Kasumi-1 (cell line): Measurements from ENCODE around the gene GANC.
"Not testable (repeated sequence)": the region's sequence is repeated elsewhere in the genome, so short reads cannot be mapped to it uniquely, and the experiment has no call there.

Experiments used
- DNase-seq, 2 experiments: peaks; one replicate each; lab custom pipeline; 2025; lab: John Stamatoyannopoulos, UW

Gene GANC

GRCh38 chr15:42272939-42273899 is at the start of gene GANC, which contains the start of gene TMEM87A:
Gene GANC, plus strand, starts transcription at chr15:42273201. Its CDS starts 1,281 bp downstream, at chr15:42274482.
Gene TMEM87A, minus strand, starts transcription at chr15:42273433. Its CDS starts 35 bp downstream, at chr15:42273398.
- peak; percentile 86 to 88 for DNase-seq

DNA sequence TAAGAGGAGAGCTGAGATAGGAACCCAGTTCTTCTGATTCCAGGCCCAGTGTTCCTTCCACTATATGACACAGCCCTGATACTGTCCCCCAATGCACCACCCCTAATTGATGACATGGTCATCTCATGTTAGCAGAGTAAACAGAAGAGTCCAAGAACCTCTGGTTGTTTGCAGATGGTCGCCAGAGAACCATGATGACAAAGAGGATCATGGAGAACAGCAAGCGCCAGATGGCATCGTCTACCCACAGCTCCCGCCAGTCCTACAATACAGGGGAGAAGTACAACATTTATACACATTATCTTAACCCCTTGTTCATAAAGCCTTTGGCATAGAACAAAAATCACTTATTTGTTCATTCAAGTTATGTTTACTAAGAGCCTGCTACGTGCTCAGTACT is 46.4 kb upstream of the GANC start:
- no peak for DNase-seq

DNA sequence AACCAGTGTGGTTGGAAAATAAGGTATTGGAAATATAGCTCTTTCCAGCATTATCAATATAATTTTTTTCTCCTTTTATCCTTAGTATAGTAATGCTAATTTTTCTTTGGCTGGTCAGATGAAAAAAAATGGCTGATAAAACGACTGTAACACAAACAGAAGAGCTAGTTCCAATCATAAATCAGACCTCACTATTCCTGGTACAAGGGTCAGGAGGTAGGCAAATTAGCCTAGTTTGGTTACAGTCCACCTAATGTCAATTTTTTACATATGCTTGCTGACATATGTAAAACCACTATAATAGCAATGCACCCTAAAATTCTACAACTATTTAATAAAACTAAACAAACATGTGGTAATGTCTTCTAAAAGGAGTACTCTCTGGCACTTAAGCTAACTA is 45.0 kb upstream of the GANC start:
- DNase-seq = no peak

DNA sequence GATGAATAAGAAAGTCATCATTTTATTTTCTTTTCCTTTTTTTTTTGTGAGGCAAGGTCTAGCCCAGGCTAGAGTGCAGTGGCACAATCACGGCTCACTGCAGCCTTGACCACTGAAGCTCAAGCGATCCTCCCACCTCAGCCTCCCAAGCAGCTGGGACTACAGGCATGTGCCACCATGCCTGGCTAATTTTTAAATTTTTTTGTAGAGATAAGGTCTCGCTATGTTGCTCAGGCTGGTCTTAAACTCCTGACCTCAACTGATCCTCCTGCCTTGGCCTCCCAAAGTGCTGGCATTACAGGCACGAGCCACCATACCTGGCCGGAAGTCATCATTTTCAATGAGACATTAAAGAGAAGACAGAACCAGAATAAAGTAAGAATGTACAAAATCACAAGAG is 44.0 kb upstream of the GANC start:
- DNase-seq = not testable (repeated sequence)

DNA sequence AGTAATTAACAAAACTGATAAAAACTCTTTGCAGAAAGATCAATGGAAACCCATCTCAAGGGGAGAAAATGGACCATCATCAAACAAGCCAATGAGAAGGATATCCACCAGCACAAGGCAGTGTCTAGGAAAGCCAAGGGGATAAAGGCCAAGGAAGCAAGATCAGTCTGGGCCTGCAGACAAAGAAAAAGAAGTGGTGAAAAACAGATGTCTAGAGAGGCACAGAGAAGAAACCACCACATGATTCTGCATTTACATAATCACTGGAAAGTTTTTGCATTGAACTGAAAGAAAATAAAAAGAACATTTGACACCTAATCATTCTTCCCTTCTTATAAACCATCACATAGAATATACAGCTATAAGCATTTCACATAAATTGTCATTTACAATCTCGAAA is 41.9 kb upstream of the GANC start:
- no peak for DNase-seq

- no peak for DNase-seq
Measured at GRCh38 chr15:42232606-42233005, 40.4 kb upstream of the GANC start.

- peak in 1 of 2 experiments; percentile 2 for DNase-seq
Measured at GRCh38 chr15:42233107-42233506, 39.9 kb upstream of the GANC start.

- DNase-seq = no peak
Measured at GRCh38 chr15:42239528-42240182, 33.3 kb upstream of the GANC start.

DNA sequence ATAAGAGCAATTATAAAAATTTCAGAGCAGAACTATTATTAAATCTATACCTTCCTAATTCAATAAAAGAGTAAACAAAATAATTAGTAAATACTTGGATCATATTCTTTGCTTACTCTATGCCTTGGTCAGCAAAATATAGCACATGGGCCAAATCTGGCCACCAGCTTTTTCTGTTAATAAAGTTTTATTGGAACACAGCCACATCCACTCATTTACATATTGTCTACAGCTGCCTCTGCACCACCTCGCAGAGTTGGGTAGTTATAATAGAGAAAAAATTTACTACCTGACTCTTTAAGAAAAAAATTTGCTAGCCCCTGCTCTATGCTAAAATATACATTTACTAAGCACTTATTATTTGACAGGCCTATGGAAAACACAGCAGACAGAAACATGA is 32.2 kb upstream of the GANC start:
- DNase-seq = no peak

- DNase-seq = no peak
Measured at GRCh38 chr15:42253300-42253699, 19.7 kb upstream of the GANC start.

DNA sequence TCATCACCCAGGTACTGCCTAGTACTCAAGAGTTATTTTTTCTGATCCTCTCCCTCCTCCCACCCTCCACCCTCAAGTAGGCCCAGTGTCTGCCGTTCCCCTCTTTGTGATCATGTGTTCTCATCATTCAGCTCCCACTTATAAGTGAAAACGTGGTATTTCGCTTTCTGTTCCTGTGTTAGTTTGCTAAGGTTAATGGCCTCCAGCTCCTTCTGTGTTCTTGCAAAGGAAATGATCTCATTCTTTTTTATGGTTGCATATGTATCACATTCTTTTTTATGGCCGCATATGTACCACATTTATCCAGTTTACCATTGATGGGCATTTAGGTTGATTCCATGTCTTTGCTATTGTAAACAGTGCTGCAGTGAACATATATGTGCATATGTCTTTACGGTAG is 8.2 kb upstream of the GANC start:
- DNase-seq = no peak

GRCh38 chr15:42267286-42267685 is 5.7 kb upstream of the GANC start:
- no peak for DNase-seq

DNA sequence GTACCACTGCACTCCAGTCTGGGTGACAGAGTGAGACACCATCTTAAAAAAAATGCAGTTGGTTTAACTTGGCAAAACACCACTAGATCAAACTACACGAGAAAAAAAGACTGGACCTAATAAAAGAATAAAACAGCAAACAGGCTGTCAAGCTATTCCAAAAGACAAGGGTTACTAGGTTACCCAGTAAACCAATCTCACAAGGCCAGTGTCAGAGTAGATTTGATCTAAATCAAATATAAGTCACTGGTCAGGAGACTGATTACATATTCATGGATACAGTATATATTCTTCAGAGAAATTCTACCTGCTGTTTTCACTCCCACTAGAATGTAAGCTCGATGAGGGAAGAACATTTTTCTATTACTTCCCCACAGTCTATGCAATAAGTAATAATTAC is 2.5 kb upstream of the GANC start:
- no peak for DNase-seq

- no peak for DNase-seq
Measured at GRCh38 chr15:42270996-42271395, 2.0 kb upstream of the GANC start.

DNA sequence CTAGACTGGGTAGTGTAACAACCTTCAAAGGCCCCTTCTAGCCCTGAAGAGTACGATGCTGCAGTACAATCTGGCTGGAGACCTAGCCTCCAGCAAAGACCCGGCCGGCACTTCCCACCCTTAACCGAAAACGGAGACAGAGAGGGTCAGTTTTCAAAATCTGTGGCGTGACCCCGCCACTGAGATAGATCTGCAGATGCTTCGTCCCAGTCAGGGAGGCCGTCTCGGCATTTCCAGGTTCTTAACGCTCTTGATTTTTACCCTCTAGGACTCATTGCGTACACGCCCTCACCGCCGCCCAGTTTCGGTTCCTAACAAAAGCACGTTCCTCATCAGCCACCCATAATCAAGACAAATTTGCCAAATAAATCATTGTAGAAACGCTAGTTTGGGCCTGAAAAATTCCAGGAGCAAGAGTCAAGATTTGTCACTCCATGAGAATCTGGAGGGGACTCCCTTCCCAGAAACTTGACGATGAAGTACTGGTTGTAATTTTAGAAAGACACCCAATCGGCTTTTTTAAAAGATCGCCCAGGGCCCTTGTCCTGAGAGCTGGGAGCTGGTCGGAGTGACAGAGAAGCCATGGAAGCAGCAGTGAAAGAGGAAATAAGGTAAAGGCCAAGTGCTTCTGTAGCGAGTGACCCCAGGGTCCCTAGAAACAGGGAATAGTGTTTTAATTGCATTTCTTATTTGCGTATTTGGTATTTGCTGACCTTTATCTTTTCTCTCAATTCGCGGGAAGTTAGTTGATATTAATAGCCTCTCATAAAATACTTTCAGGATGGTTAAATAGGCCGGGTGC is 1.1 kb downstream of the GANC start:
- peak; percentile 17 to 18 for DNase-seq

GRCh38 chr15:42274702-42274989 is 1.6 kb downstream of the GANC start:
- DNase-seq = no peak

DNA sequence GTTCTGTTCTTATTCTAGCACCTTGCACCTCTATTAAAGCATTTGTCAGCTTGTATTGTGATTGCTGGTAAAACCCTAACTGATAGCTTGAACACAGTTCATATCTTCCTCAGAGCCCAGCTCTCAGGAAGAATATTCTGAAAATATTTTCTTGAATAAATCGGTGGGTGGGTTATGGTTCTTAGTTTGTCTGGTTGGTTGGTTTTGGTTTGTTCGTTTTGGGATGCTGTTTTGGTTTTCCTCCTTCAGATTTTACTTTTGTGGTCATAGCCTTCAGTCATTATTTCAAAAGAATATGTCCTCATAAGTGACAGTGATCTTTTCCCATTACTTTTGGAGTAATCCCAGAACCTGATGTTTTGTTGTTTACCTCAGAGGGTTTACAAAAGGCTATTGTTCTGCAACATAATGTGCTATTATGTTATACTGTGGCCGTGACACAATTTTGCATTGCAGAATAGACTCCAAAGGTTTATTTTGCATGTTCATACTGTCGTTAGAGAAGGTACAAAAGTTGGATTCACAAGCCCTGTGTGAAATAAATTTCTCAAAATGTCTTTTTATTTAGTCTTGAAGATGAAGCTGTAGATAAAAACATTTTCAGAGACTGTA is 2.9 kb downstream of the GANC start:
- DNase-seq = no peak

DNA sequence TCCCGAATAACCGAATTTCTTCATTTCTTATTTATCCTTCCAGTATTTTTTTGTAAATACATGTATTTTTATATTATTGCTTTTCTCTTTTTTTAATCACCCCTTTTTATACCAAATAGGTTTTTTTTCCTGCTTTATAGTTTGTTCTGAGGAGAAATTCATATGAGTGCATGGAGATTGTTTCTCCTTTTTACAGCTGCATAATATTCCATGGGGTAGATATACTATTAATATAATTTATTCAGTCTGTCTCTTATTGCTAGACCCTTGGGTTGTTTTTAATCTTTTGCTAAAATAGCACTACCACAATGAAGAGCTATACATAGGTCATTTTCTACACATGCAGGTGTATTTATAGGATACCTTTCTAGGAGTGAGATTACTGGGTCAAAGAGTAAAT is 3.8 kb downstream of the GANC start:
- DNase-seq = no peak

GRCh38 chr15:42279234-42279723 is 6.3 kb downstream of the GANC start:
- peak; percentile 16 for DNase-seq

GRCh38 chr15:42282344-42282743 is 9.3 kb downstream of the GANC start:
- DNase-seq = no peak

DNA sequence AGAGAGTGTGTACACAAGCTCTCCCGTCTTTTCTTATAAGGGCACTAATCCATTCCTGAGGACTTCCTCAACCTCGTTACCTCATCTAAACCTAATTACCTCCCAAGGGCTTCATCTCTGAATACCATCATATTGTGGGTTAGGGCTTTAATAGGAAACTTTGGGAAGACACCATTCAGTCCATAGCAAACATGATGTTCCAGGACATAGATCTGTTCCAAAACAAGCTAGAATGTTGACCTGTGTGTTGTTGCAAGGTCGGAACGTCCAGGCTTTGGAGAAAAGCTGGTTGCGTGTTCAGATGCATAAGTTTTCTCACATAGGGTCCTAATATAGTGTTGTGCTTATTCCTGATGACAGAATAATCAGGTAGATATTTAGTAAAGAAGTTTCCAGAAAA is 9.9 kb downstream of the GANC start:
- DNase-seq = no peak

DNA sequence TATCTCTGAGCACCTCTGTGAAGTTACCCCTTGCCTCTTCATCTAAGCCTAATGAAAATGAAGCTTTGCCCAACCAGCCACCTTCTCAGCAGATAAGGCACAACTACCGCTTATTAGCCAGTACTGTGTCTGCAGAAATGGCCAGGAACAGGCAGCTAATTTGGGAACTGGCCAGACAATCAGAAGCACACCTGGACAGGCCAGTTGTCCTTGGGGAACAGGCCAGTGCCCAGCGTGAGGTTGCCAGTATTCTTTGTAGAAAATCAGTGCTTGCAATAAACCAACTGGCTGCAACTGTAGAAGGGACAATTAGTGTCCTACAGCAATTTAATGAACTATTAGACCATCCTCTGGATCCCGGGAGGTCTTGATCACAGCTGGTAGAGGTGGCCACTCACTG is 10.7 kb downstream of the GANC start:
- DNase-seq = no peak
